ENCODE measurements around the gene RGL1.

DNA sequence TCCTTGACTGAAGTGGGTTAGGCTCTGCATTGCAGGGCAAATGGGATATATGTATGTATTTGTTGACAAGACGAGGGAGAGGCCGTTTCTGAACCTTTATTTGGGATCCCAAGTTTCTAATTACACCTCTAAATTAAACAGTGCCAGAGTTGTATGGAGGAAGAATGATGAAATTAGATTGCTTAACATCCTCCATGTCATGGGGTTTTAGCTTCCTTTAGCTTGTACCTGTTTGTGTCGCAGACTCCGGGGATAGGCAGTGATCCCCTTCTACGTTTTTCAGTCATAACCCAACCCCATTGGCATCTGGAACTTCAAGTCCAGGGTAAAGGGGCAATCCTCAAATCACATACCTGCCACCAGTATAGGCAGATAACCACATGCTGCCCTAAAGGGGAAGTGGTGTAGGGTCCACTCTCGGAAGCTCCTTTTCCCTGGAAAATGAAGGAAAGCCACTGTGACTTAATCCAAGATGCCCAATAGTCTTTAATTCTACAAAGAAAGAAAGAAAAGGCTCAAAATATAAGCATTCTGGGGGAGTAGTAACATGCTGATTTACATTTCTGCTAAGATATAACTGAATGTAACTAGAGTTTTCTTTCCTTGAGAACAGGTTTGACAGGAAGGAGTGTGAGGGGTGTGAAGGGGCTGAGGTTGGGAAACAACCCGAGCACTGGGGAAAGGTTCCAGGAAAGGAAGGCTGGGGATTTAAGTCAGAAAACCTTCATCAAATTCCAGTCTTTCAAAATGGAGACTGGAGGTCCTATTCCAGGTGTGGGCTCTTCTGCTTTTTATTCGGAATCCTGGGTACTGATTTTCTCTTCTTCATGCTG lies 77.6 kb downstream of the RGL1 start:
- TF ChIP-seq, protein P1, sequence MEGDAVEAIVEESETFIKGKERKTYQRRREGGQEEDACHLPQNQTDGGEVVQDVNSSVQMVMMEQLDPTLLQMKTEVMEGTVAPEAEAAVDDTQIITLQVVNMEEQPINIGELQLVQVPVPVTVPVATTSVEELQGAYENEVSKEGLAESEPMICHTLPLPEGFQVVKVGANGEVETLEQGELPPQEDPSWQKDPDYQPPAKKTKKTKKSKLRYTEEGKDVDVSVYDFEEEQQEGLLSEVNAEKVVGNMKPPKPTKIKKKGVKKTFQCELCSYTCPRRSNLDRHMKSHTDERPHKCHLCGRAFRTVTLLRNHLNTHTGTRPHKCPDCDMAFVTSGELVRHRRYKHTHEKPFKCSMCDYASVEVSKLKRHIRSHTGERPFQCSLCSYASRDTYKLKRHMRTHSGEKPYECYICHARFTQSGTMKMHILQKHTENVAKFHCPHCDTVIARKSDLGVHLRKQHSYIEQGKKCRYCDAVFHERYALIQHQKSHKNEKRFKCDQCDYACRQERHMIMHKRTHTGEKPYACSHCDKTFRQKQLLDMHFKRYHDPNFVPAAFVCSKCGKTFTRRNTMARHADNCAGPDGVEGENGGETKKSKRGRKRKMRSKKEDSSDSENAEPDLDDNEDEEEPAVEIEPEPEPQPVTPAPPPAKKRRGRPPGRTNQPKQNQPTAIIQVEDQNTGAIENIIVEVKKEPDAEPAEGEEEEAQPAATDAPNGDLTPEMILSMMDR (IDR thresholded peaks at IDR 0.05), result no peak
- TF ChIP-seq, protein P2, sequence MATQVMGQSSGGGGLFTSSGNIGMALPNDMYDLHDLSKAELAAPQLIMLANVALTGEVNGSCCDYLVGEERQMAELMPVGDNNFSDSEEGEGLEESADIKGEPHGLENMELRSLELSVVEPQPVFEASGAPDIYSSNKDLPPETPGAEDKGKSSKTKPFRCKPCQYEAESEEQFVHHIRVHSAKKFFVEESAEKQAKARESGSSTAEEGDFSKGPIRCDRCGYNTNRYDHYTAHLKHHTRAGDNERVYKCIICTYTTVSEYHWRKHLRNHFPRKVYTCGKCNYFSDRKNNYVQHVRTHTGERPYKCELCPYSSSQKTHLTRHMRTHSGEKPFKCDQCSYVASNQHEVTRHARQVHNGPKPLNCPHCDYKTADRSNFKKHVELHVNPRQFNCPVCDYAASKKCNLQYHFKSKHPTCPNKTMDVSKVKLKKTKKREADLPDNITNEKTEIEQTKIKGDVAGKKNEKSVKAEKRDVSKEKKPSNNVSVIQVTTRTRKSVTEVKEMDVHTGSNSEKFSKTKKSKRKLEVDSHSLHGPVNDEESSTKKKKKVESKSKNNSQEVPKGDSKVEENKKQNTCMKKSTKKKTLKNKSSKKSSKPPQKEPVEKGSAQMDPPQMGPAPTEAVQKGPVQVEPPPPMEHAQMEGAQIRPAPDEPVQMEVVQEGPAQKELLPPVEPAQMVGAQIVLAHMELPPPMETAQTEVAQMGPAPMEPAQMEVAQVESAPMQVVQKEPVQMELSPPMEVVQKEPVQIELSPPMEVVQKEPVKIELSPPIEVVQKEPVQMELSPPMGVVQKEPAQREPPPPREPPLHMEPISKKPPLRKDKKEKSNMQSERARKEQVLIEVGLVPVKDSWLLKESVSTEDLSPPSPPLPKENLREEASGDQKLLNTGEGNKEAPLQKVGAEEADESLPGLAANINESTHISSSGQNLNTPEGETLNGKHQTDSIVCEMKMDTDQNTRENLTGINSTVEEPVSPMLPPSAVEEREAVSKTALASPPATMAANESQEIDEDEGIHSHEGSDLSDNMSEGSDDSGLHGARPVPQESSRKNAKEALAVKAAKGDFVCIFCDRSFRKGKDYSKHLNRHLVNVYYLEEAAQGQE (IDR thresholded peaks at IDR 0.05; ENCODE audit: insufficient read depth in 1 of 2, low read depth in 2 of 2, low read length in 1 of 2), result no peak
- TF ChIP-seq POLR2AphosphoS5 (IDR thresholded peaks at IDR 0.05; ENCODE audit: low read depth, low read length), result no peak
- TF ChIP-seq SIN3A (IDR thresholded peaks at IDR 0.05; ENCODE audit: borderline replicate concordance, insufficient read depth, low read depth, low read length), result no peak
